ENCODE data around the gene CYP4F11.
"Not testable (repeated sequence)": the region's sequence is repeated elsewhere in the genome, so short reads cannot be mapped to it uniquely, and the experiment has no call there.

Gene CYP4F11

GRCh38 chr19:15934332-15935078, at the start of gene CYP4F11:
Gene CYP4F11 (minus strand): TSS chr19:15934529. CDS start chr19:15934408, 121 bp downstream.
- DNase-seq = peak; percentile 23

- no peak for DNase-seq
Observed at GRCh38 chr19:15979293-15979692, 45.0 kb upstream of the CYP4F11 start.

- no peak for DNase-seq
Observed at GRCh38 chr19:15977690-15978089, 43.4 kb upstream of the CYP4F11 start.

GRCh38 chr19:15976836-15977689, 42.7 kb upstream of the CYP4F11 start:
- DNase-seq = peak; percentile 78

- DNase-seq = no peak
Observed at GRCh38 chr19:15974856-15975255, 40.5 kb upstream of the CYP4F11 start.

- not testable (repeated sequence) for DNase-seq
Observed at GRCh38 chr19:15972043-15972442, 37.7 kb upstream of the CYP4F11 start.

- peak; percentile 44 for DNase-seq
Observed at GRCh38 chr19:15971224-15971780, 37.0 kb upstream of the CYP4F11 start.

- no peak for DNase-seq
Observed at GRCh38 chr19:15964231-15964630, 29.9 kb upstream of the CYP4F11 start.

- DNase-seq = peak; percentile 22
Observed at GRCh38 chr19:15962319-15962718, 28.0 kb upstream of the CYP4F11 start.

GRCh38 chr19:15954820-15955219, 20.5 kb upstream of the CYP4F11 start:
- no peak for DNase-seq

- no peak for DNase-seq
Observed at GRCh38 chr19:15948223-15949058, 14.1 kb upstream of the CYP4F11 start, which contains the start of gene OR10H4. Gene OR10H4 (plus strand): TSS chr19:15949008. CDS start chr19:15949008, 0 bp downstream.

- no peak for DNase-seq
Observed at GRCh38 chr19:15945301-15945700, 11.0 kb upstream of the CYP4F11 start.

GRCh38 chr19:15944401-15944800, 10.1 kb upstream of the CYP4F11 start:
- DNase-seq = no peak

GRCh38 chr19:15937771-15938170, 3.4 kb upstream of the CYP4F11 start:
- no peak for DNase-seq

GRCh38 chr19:15936950-15937349, 2.6 kb upstream of the CYP4F11 start:
- DNase-seq = no peak

- DNase-seq = no peak
Observed at GRCh38 chr19:15936173-15936572, 1.8 kb upstream of the CYP4F11 start.

GRCh38 chr19:15935167-15935702, 906 bp upstream of the CYP4F11 start:
- no peak for DNase-seq

GRCh38 chr19:15933761-15934331, 483 bp downstream of the CYP4F11 start:
- not testable (repeated sequence) for DNase-seq

GRCh38 chr19:15928321-15928720, 6.0 kb downstream of the CYP4F11 start:
- no peak for DNase-seq

- no peak for DNase-seq
Observed at GRCh38 chr19:15926484-15926883, 7.8 kb downstream of the CYP4F11 start.

- DNase-seq = no peak
Observed at GRCh38 chr19:15923702-15924101, 10.6 kb downstream of the CYP4F11 start.

- no peak for DNase-seq
Observed at GRCh38 chr19:15922021-15922420, 12.3 kb downstream of the CYP4F11 start.

Data from hematopoietic multipotent progenitor cell treated with erythropoietin and hydrocortisone succinate and interleukin-3 and kit ligand, for 4 days (in vitro differentiated cells).